Kidney (tissue), 14 donors: ENCODE results near the gene METTL21C. TPM values are rescaled to one million over a fixed set of nuclear protein-coding genes. Genes with fewer than 3 reads are reported as not detected.

Experiments
- DNase-seq, 5 donors: peaks; one replicate each; pipeline ENCODE4 v3.0.0-alpha.2; 2013 to 2020
- FAIRE-seq: peaks from 2 replicates; lab custom pipeline; 2012; peaks lifted over from hg19 to GRCh38; lab: Jason Lieb, UNC
- H3K27ac ChIP-seq, 2 donors: one replicate each; pipeline ENCODE4 v1.7.0; 2013; ENCODE audit warnings: low read depth in 2 of 2, low read length in 2 of 2, inconsistent platforms in 1 of 2
- H3K27me3 ChIP-seq: one replicate; pipeline ENCODE4 v1.7.1; 2013; ENCODE audit warnings: low read length, inconsistent platforms; ENCODE audit not compliant: control insufficient read depth, insufficient read depth
- H3K36me3 ChIP-seq, 3 donors: one replicate each; pipeline versions ENCODE4 v1.7.0 to v1.7.1; 2013; ENCODE audit warnings: low read length in 3 of 3, control low read depth in 1 of 3, inconsistent platforms in 1 of 3; ENCODE audit not compliant: insufficient read depth in 3 of 3, control insufficient read depth in 2 of 3
- H3K4me1 ChIP-seq, 3 donors: one replicate each; pipeline versions ENCODE4 v1.7.0 to v1.7.1; 2013; ENCODE audit warnings: low read length in 3 of 3, inconsistent platforms in 1 of 3, low read depth in 1 of 3; ENCODE audit not compliant: control insufficient read depth in 2 of 3, insufficient read depth in 2 of 3
- H3K4me3 ChIP-seq, 3 donors: one replicate each; pipeline versions ENCODE4 v1.7.0 to v1.8.1; 2013; ENCODE audit warnings: low read length in 3 of 3, control low read depth in 1 of 3, inconsistent platforms in 1 of 3
- H3K9ac ChIP-seq, 3 donors: one replicate each; pipeline versions ENCODE4 v1.7.0 to v1.7.1; 2013; ENCODE audit warnings: low read length in 3 of 3, control low read depth in 1 of 3, inconsistent platforms in 1 of 3
- H3K9me3 ChIP-seq, 3 donors: one replicate each; pipeline versions ENCODE4 v1.7.0 to v1.7.1; 2013; ENCODE audit warnings: low read length in 3 of 3, control low read depth in 1 of 3, inconsistent platforms in 1 of 3; ENCODE audit not compliant: control insufficient read depth in 2 of 3, insufficient read depth in 1 of 3
- CTCF ChIP-seq: IDR thresholded peaks from 3 replicates; pipeline ENCODE4 v1.5.1; 2012; ENCODE audit warnings: mild to moderate bottlenecking, moderate library complexity, borderline replicate concordance; ENCODE audit not compliant: insufficient read depth; ENCODE audit errors: extremely low read depth
- intact Hi-C: fragments of 100-400 bp; cut with DNase I; formaldehyde crosslinking; loops from one replicate; pipeline ENCODE4 v1.11.1; 2022
- polyA plus RNA-seq: library from polyadenylated mRNA; stranded (reverse); fragments of 350-450 nt; fragmentation: Illumina TruSeq; extraction: RNeasy Lipid Tissue Mini Kit (QIAGEN cat#74804); gene quantifications from one replicate; pipeline ENCODE4 v1.2.3, GENCODE V29; 2014; ENCODE audit warnings: low read depth, low replicate concordance; ENCODE audit not compliant: insufficient read depth
- total RNA-seq: library from RNA; stranded (reverse); fragmentation: NEBNext Ultra II Directional; extraction: Animal tissue kit (Norgen Biotek cat#: 25700); gene quantifications from one replicate; pipeline ENCODE4 v1.2.1, GENCODE V29; 2021
- donor health status: control.
- donor health status: control.
- donor health status: control.
- donor health status: control.
- donor health status: control.
- donor health status: DM: yes; HTN: yes; CAD: no.
- donor health status: Normal renal cell carcinoma (clear cell type).

METTL21C gene
- total and polyA plus RNA-seq, 2 donors from 2014 or later: not detected

- Histone ChIP-seq H3K36me3 (no peaks in the 10 kb centered on the region), H3K9me3 (no peaks in the 10 kb centered on the region), H3K27me3 (no peaks in the 10 kb centered on the region), H3K9ac (no peak overlapping the region), H3K4me1 (no peaks in the 10 kb centered on the region), H3K27ac (no peak overlapping the region), H3K4me3 (no peak overlapping the region)
- DNase-seq (no peak), FAIRE-seq (no peak)
- intact Hi-C loops: no loop called here
- no peak for TF ChIP-seq CTCF
Observed at GRCh38 chr13:102718746-102719145, 23.9 kb upstream of the METTL21C start.

GRCh38 chr13:102715447-102715846 lies 20.6 kb upstream of the METTL21C start:
- Histone ChIP-seq H3K4me3 (no peak overlapping the region), H3K27me3 (no peaks in the 10 kb centered on the region), H3K9ac (no peak overlapping the region), H3K9me3 (no peaks in the 10 kb centered on the region), H3K27ac (no peak overlapping the region), H3K36me3 (no peaks in the 10 kb centered on the region), H3K4me1 (no peaks in the 10 kb centered on the region)
- FAIRE-seq (no peak), DNase-seq (no peak)
- intact Hi-C loops: no loop called here
- TF ChIP-seq CTCF: no peak

GRCh38 chr13:102710261-102710679 lies 15.4 kb upstream of the METTL21C start:
- FAIRE-seq (no peak), DNase-seq (no peak)
- Histone ChIP-seq H3K4me1 (no peaks in the 10 kb centered on the region), H3K27me3 (no peaks in the 10 kb centered on the region), H3K36me3 (no peaks in the 10 kb centered on the region), H3K27ac (no peak overlapping the region), H3K9me3 (no peaks in the 10 kb centered on the region), H3K4me3 (no peak overlapping the region), H3K9ac (no peak overlapping the region)
- intact Hi-C loops: no loop called here
- no peak for TF ChIP-seq CTCF

- intact Hi-C loops: no loop called here
- H3K36me3 ChIP-seq: no peaks in the 10 kb centered on the region
- TF ChIP-seq CTCF: no peak
- FAIRE-seq (no peak), DNase-seq (no peak)
- no peaks in the 10 kb centered on the region for H3K9me3 ChIP-seq
- H3K4me1 ChIP-seq: no peaks in the 10 kb centered on the region
- no peak overlapping the region for H3K4me3 ChIP-seq
- no peak overlapping the region for H3K9ac ChIP-seq
- H3K27ac ChIP-seq: no peak overlapping the region
- no peaks in the 10 kb centered on the region for H3K27me3 ChIP-seq
Observed at GRCh38 chr13:102709536-102709935, 14.7 kb upstream of the METTL21C start.
